H9 (cell line): Measurements from ENCODE around the gene NPY2R. TPM values are rescaled to one million over a fixed set of nuclear protein-coding genes. Genes with fewer than 3 reads are reported as not detected.

Source experiments
- DNase-seq: peaks from one replicate; pipeline ENCODE4 v3.0.0-alpha.2; 2017
- H2AFZ ChIP-seq: one replicate; pipeline ENCODE4 v1.6.1; 2013; ENCODE audit warnings: mild to moderate bottlenecking, low read length, control low read depth, moderate library complexity
- H2AK5ac ChIP-seq: 2 replicates; pipeline ENCODE4 v1.6.1; 2013; ENCODE audit warnings: low read length, control low read depth, mixed read lengths; ENCODE audit not compliant: insufficient read length
- H2BK120ac ChIP-seq: one replicate; pipeline ENCODE4 v1.6.1; 2013; ENCODE audit warnings: low read depth, mild to moderate bottlenecking, low read length, control low read depth, inconsistent platforms; ENCODE audit not compliant: poor library complexity, severe bottlenecking
- H2BK12ac ChIP-seq: 2 replicates; pipeline ENCODE4 v1.6.1; 2013; ENCODE audit warnings: low read length, control low read depth, mixed read lengths, low read depth; ENCODE audit not compliant: insufficient read length
- H2BK15ac ChIP-seq: 2 replicates; pipeline ENCODE4 v1.6.1; 2013; ENCODE audit warnings: low read depth, low read length, control low read depth
- H2BK20ac ChIP-seq: one replicate; pipeline ENCODE4 v1.6.1; 2013; ENCODE audit warnings: low read depth, mild to moderate bottlenecking, low read length, control low read depth, inconsistent platforms; ENCODE audit not compliant: poor library complexity, severe bottlenecking
- H2BK5ac ChIP-seq: 2 replicates; pipeline ENCODE4 v1.6.1; 2013; ENCODE audit warnings: low read length, control low read depth, mixed read lengths; ENCODE audit not compliant: insufficient read length
- H3K14ac ChIP-seq: 2 replicates; pipeline ENCODE4 v1.6.1; 2013; ENCODE audit warnings: low read length, control low read depth; ENCODE audit not compliant: insufficient read depth
- H3K18ac ChIP-seq: 2 replicates; pipeline ENCODE4 v1.6.1; 2013; ENCODE audit warnings: low read depth, mild to moderate bottlenecking, mixed read lengths, low read length, control low read depth; ENCODE audit not compliant: insufficient read length
- H3K23ac ChIP-seq: 2 replicates; pipeline ENCODE4 v1.6.1; 2013; ENCODE audit warnings: low read length, control low read depth, mixed read lengths, low read depth; ENCODE audit not compliant: insufficient read length
- H3K23me2 ChIP-seq: 2 replicates; pipeline ENCODE4 v1.6.1; 2013; ENCODE audit warnings: low read depth, mild to moderate bottlenecking, mixed read lengths, low read length, control low read depth; ENCODE audit not compliant: insufficient read length, poor library complexity, severe bottlenecking
- H3K27ac ChIP-seq: 2 replicates; pipeline ENCODE4 v1.5.1; 2013; ENCODE audit warnings: low read length, control low read depth, mixed read lengths, low read depth; ENCODE audit not compliant: insufficient read length
- H3K27me3 ChIP-seq: 2 replicates; pipeline ENCODE4 v1.6.1; 2013; ENCODE audit warnings: low read length, control low read depth, inconsistent platforms; ENCODE audit not compliant: insufficient read depth
- H3K4ac ChIP-seq: 2 replicates; pipeline ENCODE4 v1.6.1; 2013; ENCODE audit warnings: low read depth, mild to moderate bottlenecking, control low read depth, inconsistent platforms, low read length, moderate library complexity
- H3K4me1 ChIP-seq: 2 replicates; pipeline ENCODE4 v1.6.1; 2013; ENCODE audit warnings: low read length, control low read depth, inconsistent platforms; ENCODE audit not compliant: insufficient read depth
- H3K4me2 ChIP-seq: 2 replicates; pipeline ENCODE4 v1.6.1; 2013; ENCODE audit warnings: low read length, control low read depth, mixed read lengths; ENCODE audit not compliant: insufficient read length, insufficient read depth
- H3K56ac ChIP-seq: 2 replicates; pipeline ENCODE4 v1.6.1; 2013; ENCODE audit warnings: low read depth, mild to moderate bottlenecking, mixed read lengths, low read length, control low read depth; ENCODE audit not compliant: insufficient read length
- H3K79me1 ChIP-seq: 2 replicates; pipeline ENCODE4 v1.6.1; 2013; ENCODE audit warnings: low read depth, mild to moderate bottlenecking, moderate library complexity, low read length, control low read depth, inconsistent platforms; ENCODE audit not compliant: insufficient read depth, poor library complexity, severe bottlenecking
- H3K79me2 ChIP-seq: 2 replicates; pipeline ENCODE4 v1.6.1; 2013; ENCODE audit warnings: low read length, control low read depth, inconsistent platforms; ENCODE audit not compliant: insufficient read depth
- H3K9ac ChIP-seq: 2 replicates; pipeline ENCODE4 v1.6.1; 2013; ENCODE audit warnings: low read length, control low read depth, mixed read lengths; ENCODE audit not compliant: insufficient read length; ENCODE audit errors: extremely low read depth
- H3K9me3 ChIP-seq: one replicate; pipeline ENCODE4 v1.6.1; 2013; ENCODE audit warnings: low read depth, low read length, inconsistent platforms; ENCODE audit not compliant: control insufficient read depth
- H3T11ph ChIP-seq: one replicate; pipeline ENCODE4 v1.6.1; 2013; ENCODE audit warnings: mild to moderate bottlenecking, low read length, control low read depth, inconsistent platforms
- H4K20me1 ChIP-seq: one replicate; pipeline ENCODE4 v1.6.1; 2013; ENCODE audit not compliant: control insufficient read depth, insufficient read length, insufficient read depth
- H4K5ac ChIP-seq: 2 replicates; pipeline ENCODE4 v1.6.1; 2013; ENCODE audit warnings: low read depth, mild to moderate bottlenecking, mixed read lengths, low read length, control low read depth; ENCODE audit not compliant: insufficient read length
- H4K8ac ChIP-seq: replicated peaks from 2 replicates; pipeline ENCODE4 v1.6.1; 2013; ENCODE audit warnings: low read length, control low read depth, mixed read lengths, low read depth; ENCODE audit not compliant: insufficient read length
- H4K91ac ChIP-seq: 2 replicates; pipeline ENCODE4 v1.6.1; 2013; ENCODE audit warnings: low read depth, mild to moderate bottlenecking, moderate library complexity, mixed read lengths, low read length, control low read depth; ENCODE audit not compliant: insufficient read length
- H3K27ac Mint-ChIP-seq, 3 experiments: 2 replicates in 2 of 3; 3 replicates in 1 of 3; pipeline ENCODE4 v1.8.0; 2020 to 2021; ENCODE audit warnings: mixed read lengths in 3 of 3, mild to moderate bottlenecking in 1 of 3, moderate library complexity in 1 of 3
- H3K27me3 Mint-ChIP-seq: 2 replicates; pipeline ENCODE4 v1.8.0; 2021; ENCODE audit warnings: low read depth, mild to moderate bottlenecking, moderate library complexity, mixed read lengths
- H3K36me3 Mint-ChIP-seq, 3 experiments: 2 replicates in 2 of 3; 3 replicates in 1 of 3; pipeline ENCODE4 v1.8.0; 2020 to 2021; ENCODE audit warnings: low read depth in 3 of 3, mixed read lengths in 3 of 3; ENCODE audit not compliant: insufficient read depth in 1 of 3
- H3K4me1 Mint-ChIP-seq, 2 experiments: 2 replicates each; pipeline ENCODE4 v1.8.0; 2020; ENCODE audit warnings: mixed read lengths in 2 of 2
- H3K4me3 Mint-ChIP-seq, 2 experiments: 2 replicates in 1 of 2; 3 replicates in 1 of 2; pipeline ENCODE4 v1.8.0; 2020 to 2021; ENCODE audit warnings: mild to moderate bottlenecking in 2 of 2, mixed read lengths in 2 of 2, moderate library complexity in 1 of 2
- H3K9me3 Mint-ChIP-seq, 2 experiments: 2 replicates in 1 of 2; 3 replicates in 1 of 2; pipeline ENCODE4 v1.8.0; 2020; ENCODE audit warnings: mild to moderate bottlenecking in 2 of 2, mixed read lengths in 2 of 2, moderate library complexity in 1 of 2
- CTCF ChIP-seq: fragments of 200-600 bp; sonication (generic); conservative IDR thresholded peaks from 3 replicates; pipeline ENCODE4 v1.8.0; 2021; ENCODE audit warnings: antibody characterized with exemption, mild to moderate bottlenecking
- WGBS: extraction: QIAGEN DNeasy Blood & Tissue Kit; methylation state at CpG from one replicate; pipeline ENCODE4 v1.1.7; 2013; ENCODE audit warnings: missing lambda C conversion rate, low lambda C conversion rate, mixed read lengths; ENCODE audit not compliant: insufficient read length; ENCODE audit errors: extremely low coverage; 5-methylcytosine and 5-hydroxymethylcytosine counted together
- total RNA-seq: library from RNA; stranded (reverse); gene quantifications from 2 replicates; pipeline ENCODE4 v1.2.1, GENCODE V29; 2021

The NPY2R gene
- total RNA-seq, 1 experiment from 2014 or later, result 0.09 TPM

GRCh38 chr4:155161357-155161756 lies 47.1 kb upstream of the NPY2R start:
- H3K4me1 Mint-ChIP-seq, result peaks cover 9% of the 10 kb centered on the region in 2 experiments
- H3K23ac ChIP-seq, result no peak overlapping the region
- H4K20me1 ChIP-seq, result no peaks in the 10 kb centered on the region
- no peak overlapping the region for H4K5ac ChIP-seq
- H3K14ac ChIP-seq, result no peak overlapping the region
- no CpG with 5 or more reads among the region's 3 CpGs for WGBS
- H2AK5ac ChIP-seq, result no peak overlapping the region
- H3K4me2 ChIP-seq, result no peak overlapping the region
- H3K18ac ChIP-seq, result no peak overlapping the region
- H3K36me3 Mint-ChIP-seq, result no peaks in the 10 kb centered on the region
- no peak overlapping the region for H2BK20ac ChIP-seq
- no peak overlapping the region for H2BK120ac ChIP-seq
- H3K27ac ChIP-seq, result no peak overlapping the region
- H3K4ac ChIP-seq, result no peak overlapping the region
- no peak overlapping the region for H4K8ac ChIP-seq
- no peak overlapping the region for H3K4me3 Mint-ChIP-seq
- H3K27me3 ChIP-seq, result no peaks in the 10 kb centered on the region
- no peak overlapping the region for H3K27ac Mint-ChIP-seq
- no peaks in the 10 kb centered on the region for H3K9me3 ChIP-seq
- no peak for DNase-seq
- H3K9ac ChIP-seq, result no peak overlapping the region
- H3K79me1 ChIP-seq, result no peaks in the 10 kb centered on the region
- no peaks in the 10 kb centered on the region for H3K27me3 Mint-ChIP-seq
- no peak overlapping the region for H2BK15ac ChIP-seq
- no peak overlapping the region for H4K91ac ChIP-seq
- no peak overlapping the region for H3K56ac ChIP-seq
- TF ChIP-seq CTCF, result no peak
- H3K79me2 ChIP-seq, result no peaks in the 10 kb centered on the region
- no peaks in the 10 kb centered on the region for H3K23me2 ChIP-seq
- H2AFZ ChIP-seq, result no peak overlapping the region
- H2BK12ac ChIP-seq, result no peak overlapping the region
- no peaks in the 10 kb centered on the region; the same call in 1 of the 2 replicates for H3K4me1 ChIP-seq
- no peak overlapping the region for H3T11ph ChIP-seq
- no peaks in the 10 kb centered on the region for H3K9me3 Mint-ChIP-seq
- H2BK5ac ChIP-seq, result no peak overlapping the region
